Mesodermal cell (in vitro differentiated cells): ENCODE data around the gene SHB.
A peak's percentile ranks its signal among the peaks of the same experiment; 100 is the strongest.

ENCODE experiments used
- H3K27ac ChIP-seq: 2 replicates; pipeline ENCODE4 v1.7.0; 2013; ENCODE audit warnings: mild to moderate bottlenecking, low read depth, low read length, moderate library complexity; ENCODE audit not compliant: severe bottlenecking
- H3K36me3 ChIP-seq: 2 replicates; pipeline ENCODE4 v1.7.1; 2013; ENCODE audit warnings: mild to moderate bottlenecking, low read length, moderate library complexity; ENCODE audit not compliant: control insufficient read depth, insufficient read depth
- H3K4me1 ChIP-seq: one replicate; pipeline ENCODE4 v1.7.1; 2013; ENCODE audit warnings: mild to moderate bottlenecking, low read length; ENCODE audit not compliant: insufficient read depth, control insufficient read depth, poor library complexity, severe bottlenecking
- H3K4me3 ChIP-seq: 2 replicates; pipeline ENCODE4 v1.7.0; 2013; ENCODE audit warnings: low read length, control low read depth, mild to moderate bottlenecking; ENCODE audit not compliant: insufficient read depth, poor library complexity, severe bottlenecking; ENCODE audit errors: extremely low read depth
- H3K9me3 ChIP-seq: 2 replicates; pipeline ENCODE4 v1.7.1; 2013; ENCODE audit warnings: mild to moderate bottlenecking, low read length, moderate library complexity; ENCODE audit not compliant: control insufficient read depth
- WGBS, 2 experiments: methylation state at CpG; one replicate each; pipeline ENCODE4 v1.1.5; 2013; ENCODE audit warnings: missing lambda C conversion rate in 2 of 2; ENCODE audit not compliant: insufficient coverage in 2 of 2; 5-methylcytosine and 5-hydroxymethylcytosine counted together

SHB gene

DNA sequence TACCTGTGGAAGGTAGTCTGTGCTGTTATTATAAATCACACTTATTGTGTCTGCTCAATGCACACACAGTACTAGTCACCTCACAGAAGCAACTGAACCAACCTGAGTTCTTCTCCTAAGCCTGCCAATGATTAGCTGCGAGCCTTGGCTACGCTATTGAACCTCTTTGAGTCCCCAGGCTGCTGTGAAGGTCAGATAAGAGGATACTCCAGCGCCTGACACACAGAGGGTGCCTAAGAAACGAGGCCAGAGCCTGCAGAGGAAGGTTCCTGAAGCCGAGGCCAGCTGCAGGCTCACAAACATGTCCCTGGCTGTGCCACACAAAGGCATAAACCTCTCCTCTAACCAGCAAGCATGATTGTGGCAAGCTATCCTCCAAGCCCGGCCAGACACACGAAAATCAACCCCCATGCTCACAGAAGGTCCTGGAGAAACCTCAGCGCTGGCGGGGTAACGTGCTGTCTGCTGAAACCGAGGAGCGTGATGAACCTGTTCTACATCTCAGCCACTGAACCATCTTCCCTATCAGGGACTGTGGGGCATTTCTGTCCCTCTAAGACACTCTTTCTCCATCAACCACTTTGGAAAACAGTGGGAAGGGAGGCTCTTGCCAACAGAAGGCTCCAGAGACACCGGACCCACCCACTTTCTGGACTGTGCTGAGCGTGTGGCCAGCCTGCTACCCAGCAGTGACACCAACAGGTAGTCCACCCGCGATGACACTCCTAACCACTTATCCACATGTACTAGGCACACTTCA, 111.9 kb downstream of the SHB start:
- Histone ChIP-seq H3K9me3 (no peaks in the 10 kb centered on the region), H3K4me3 (no peak overlapping the region), H3K4me1 (peaks cover 27% of the 10 kb centered on the region), H3K27ac (no peak overlapping the region), H3K36me3 (peaks cover 60% of the 10 kb centered on the region)
- 95 to 97% methylated on average over 3 to 13 of the region's 16 CpGs for WGBS, 2 experiments

DNA sequence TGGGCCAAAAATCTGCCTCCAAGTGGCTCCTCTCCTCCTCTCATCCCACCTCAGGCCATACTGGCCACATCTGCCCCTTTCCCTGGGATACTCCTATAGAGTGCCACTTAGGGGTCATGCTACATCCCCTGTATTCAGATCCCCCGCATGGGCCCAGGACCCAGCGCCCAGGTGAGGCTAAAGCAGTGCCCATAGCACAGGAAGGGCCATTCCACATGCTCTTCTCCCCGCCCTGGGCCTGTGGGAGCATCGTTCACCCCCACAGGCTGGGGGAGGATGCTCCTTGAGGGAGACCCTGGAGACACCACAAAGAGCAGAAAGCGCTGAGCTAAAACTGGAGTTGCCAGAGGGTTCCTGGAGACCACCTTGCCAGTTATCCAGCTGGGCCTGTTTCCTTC, 112.6 kb downstream of the SHB start:
- no peak overlapping the region for H3K4me3 ChIP-seq
- 87 to 94% methylated on average over 5 of the region's 5 CpGs for WGBS, 2 experiments

DNA sequence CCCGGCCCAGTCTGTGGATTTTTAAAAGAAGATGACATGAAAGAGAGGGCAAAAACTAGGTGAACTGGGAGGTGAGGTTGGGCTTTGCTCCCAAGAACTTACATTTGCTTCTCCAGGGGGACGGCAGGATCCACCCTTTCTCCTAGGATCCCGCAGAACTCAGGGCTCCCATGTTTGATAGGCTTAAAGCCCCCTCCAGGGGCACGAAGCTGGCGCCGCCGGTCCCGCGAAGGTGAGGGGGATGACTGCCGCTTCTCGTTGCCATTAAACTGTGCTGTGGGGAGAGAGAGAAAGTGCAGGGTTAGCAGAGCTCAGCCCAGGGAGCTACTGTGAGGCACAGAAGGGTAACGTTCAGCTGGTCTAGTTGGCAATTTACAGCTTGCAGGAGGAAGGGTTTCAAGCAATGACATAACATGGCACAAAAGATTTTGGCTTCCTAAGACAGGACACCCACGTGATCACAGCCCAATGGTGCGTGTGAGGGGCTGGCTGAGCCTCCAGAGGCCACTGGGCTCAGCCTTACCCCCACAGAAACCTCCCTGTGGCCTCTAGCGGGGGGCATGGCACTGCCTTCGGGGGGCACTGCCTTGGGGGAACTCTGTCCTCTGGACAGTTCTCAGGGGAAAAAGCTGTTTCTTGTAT, 113.1 kb downstream of the SHB start:
- 91% methylated on average over 14 of the region's 16 CpGs for WGBS, 2 experiments
- Histone ChIP-seq H3K27ac (no peak overlapping the region), H3K4me1 (peaks cover 29% of the 10 kb centered on the region), H3K9me3 (no peaks in the 10 kb centered on the region), H3K36me3 (peaks cover 57% of the 10 kb centered on the region), H3K4me3 (no peak overlapping the region)

More for the DNA sequence above, 112.6 kb downstream of the SHB start:
- no peaks in the 10 kb centered on the region for H3K9me3 ChIP-seq
- no peak overlapping the region for H3K27ac ChIP-seq
- H3K36me3 ChIP-seq: peaks cover 59% of the 10 kb centered on the region
- H3K4me1 ChIP-seq: peaks cover 27% of the 10 kb centered on the region

DNA sequence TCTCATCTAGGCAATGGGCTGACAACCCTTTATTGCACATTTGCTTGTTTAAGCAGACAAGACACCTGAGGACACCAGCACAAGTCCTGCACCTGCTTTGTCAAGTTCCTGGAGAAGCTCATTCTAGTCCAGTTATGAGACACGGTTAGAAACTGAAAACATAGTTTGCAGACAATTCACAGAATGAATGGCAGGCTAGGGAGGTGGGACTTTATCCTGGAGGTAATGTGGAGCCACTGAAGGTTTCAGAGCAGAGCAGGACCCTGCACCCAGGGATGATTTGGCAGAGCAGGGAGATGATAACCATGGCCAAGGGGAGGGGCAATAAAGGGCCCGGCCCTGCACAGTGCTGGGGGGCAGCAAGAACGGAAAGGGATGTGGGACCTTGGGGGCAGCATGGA, 114.4 kb downstream of the SHB start:
- peaks cover 42% of the 10 kb centered on the region for H3K4me1 ChIP-seq
- WGBS, 2 experiments: 71 to 75% methylated on average over 3 of the region's 3 CpGs
- peak overlapping the region; percentile 84 for H3K27ac ChIP-seq
- peaks cover 64% of the 10 kb centered on the region for H3K36me3 ChIP-seq
- no peaks in the 10 kb centered on the region for H3K9me3 ChIP-seq
- H3K4me3 ChIP-seq: no peak overlapping the region

DNA sequence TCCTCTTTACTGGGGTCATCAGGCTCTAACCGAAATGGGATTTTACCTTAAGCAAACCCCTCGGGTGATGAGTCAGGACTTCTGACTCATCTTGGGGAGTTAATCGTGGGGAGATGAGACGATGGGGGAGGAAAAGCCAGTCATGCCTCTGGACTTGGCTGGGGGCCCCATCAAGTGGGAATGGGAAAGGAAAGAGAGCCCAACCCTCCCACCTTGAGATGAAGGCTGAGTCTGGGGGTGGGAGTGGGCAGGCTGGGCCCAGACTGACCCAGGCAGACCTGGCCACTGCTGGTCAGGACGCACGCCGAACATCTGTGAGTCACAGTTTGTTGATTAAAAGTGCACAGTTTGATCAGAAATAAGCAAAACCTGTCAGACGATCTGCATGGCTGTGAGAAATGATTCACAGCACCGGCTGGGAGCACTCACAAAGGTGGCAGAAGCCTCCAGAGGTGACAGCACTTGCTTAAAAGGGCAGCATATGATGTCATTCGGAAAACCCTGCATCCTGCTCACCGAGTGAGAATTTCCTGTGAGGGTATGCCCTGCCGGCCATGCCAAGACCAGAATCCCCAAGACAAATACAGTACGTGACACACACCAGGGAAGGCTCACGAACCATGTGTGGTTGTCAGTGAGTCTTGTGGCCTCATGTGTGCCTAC, 115.1 kb downstream of the SHB start:
- peaks cover 68% of the 10 kb centered on the region for H3K36me3 ChIP-seq
- H3K9me3 ChIP-seq: no peaks in the 10 kb centered on the region
- H3K27ac ChIP-seq: peak overlapping the region; percentile 84
- peaks cover 45% of the 10 kb centered on the region for H3K4me1 ChIP-seq
- H3K4me3 ChIP-seq: no peak overlapping the region
- 82 to 85% methylated on average over 8 to 12 of the region's 14 CpGs for WGBS, 2 experiments

DNA sequence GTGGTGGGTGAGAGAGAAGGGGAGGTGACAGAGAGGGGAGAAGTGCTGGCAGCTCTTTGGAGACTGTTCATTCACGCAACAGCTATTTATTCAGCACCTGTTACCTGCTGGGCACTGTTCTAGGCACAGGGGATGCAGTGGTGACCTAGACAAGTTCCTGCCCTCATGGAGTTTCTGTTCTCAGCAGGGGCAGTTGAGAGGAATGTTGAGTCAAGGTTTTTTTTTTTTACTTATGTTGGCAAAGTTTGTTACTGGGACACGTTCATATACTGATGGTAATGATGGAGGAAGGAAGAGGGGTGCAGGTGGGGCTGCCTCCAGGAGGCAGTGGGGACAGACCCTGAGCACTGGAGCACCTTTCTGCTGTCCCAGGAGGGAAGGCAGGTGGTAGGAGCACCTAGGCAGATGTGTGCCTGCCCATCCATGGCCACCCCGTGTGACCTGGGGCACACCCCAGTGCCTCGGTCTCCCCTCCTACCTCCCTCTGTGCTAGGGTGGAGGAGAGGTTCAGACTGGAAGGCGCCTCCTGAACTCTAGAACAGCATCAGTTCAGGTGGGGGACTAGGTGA, 115.7 kb downstream of the SHB start:
- Histone ChIP-seq H3K9me3 (no peaks in the 10 kb centered on the region), H3K27ac (peak overlapping the region; percentile 84), H3K4me3 (no peak overlapping the region), H3K36me3 (peaks cover 71% of the 10 kb centered on the region), H3K4me1 (peaks cover 45% of the 10 kb centered on the region)
- WGBS, 2 experiments: 91 to 96% methylated on average over 3 of the region's 5 CpGs

DNA sequence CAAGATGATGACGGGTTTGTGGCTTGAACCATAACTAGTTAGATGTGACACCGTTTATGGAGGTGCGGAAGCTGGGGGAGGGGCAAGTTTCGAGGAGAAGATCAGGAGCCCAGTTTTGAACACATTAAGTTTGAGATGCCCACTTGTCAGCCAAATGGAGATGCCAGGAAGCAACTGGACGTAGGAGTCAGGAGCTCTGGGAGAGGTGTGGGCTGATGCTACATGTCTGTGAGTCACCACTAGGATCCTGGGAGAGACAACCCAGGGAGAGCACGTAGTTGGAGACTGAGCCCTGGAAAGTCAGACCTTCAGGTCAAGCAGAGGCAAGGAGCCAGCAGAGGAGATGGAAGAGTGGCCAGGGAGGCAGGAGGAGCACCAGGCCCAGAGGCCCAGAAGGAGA, 116.3 kb downstream of the SHB start:
- peaks cover 73% of the 10 kb centered on the region for H3K36me3 ChIP-seq
- 95 to 96% methylated on average over 5 to 6 of the region's 6 CpGs for WGBS, 2 experiments
- H3K9me3 ChIP-seq: no peaks in the 10 kb centered on the region
- no peak overlapping the region for H3K4me3 ChIP-seq
- H3K27ac ChIP-seq: no peak overlapping the region
- H3K4me1 ChIP-seq: peaks cover 48% of the 10 kb centered on the region

DNA sequence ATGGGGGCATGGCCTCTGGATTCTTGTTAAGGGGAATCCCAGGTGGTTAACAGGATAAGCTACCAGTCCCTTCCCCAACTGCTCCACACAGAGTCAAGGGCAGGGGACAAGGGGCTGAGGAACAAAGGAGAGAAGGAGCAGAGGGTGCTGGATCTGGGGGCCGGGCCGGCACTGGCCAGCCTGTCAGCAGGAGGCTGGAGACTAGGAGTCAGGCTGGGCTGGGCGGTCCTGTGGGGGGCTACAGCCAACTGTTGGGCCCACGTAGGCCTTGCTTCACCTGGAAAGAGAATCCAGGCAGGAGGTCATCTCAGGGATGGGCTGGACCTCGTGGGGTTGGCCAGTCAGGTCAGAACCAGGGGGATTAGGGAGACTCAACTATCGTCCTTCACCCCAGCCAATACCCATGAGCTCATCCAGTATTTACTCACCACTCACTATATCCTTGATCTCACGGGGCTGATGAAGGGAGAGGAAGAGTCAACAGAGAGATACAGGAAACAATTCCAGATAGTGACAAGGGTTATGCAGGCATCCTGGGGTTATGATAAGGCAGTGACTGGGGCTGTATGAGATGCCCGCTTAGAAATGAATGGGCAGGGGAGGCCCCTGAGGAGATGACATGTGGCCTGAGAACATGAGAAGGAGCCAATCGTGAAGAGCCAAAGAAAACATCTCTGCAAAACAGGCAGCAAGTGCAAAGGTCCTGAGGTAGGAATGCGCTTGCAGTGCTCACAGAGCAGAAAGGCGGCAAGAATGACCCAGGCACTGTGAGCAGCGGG, 117.2 kb downstream of the SHB start:
- 97 to 98% methylated on average over 8 to 10 of the region's 12 CpGs for WGBS, 2 experiments
- H3K9me3 ChIP-seq: no peaks in the 10 kb centered on the region
- no peak overlapping the region for H3K27ac ChIP-seq
- peaks cover 82% of the 10 kb centered on the region for H3K36me3 ChIP-seq
- H3K4me3 ChIP-seq: no peak overlapping the region
- peaks cover 48% of the 10 kb centered on the region for H3K4me1 ChIP-seq

DNA sequence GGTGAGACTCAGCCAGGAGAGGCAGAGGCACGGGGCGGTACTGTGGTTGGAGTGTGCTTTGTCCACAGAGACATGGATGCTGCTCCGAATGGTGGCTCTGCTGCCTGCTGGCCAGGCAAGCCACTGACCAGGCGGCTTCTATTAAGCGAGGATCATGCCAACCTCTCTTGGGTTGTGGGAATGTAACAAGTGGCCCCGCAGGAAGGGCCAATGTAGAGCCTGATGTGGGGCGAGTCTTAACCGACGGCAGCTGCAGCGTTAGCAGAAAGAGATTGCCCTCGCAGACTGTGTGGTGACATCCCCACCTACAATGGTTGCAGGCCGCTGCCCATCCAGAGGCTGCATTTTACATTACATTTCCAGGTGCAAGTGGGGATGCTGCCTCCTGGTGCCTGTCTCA, 118.5 kb downstream of the SHB start:
- WGBS, 2 experiments: 93 to 99% methylated on average over 12 of the region's 12 CpGs
- Histone ChIP-seq H3K4me3 (no peak overlapping the region), H3K27ac (no peak overlapping the region), H3K9me3 (no peaks in the 10 kb centered on the region), H3K36me3 (peaks cover 91% of the 10 kb centered on the region), H3K4me1 (peaks cover 50% of the 10 kb centered on the region)

DNA sequence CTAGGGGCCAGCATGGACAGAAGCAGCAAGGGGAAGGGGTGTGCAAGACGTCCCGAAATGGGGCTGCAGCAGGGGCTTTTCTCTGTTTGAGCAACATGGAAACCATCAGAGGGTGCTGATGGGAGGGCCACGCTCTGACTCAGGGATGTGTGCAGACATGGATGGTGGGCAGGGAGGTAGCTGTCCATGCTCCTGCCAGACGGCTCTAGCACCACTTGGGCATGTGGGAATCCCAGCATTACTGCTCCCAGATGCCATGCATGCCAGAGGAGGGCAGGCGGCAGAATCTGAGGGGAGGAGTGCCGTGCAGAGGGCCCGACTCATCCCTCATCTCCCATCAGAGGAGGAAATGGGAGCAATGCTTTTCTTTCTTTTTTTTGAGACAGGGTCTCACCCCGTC, 119.5 kb downstream of the SHB start:
- Histone ChIP-seq H3K4me3 (no peak overlapping the region), H3K4me1 (peaks cover 50% of the 10 kb centered on the region), H3K27ac (no peak overlapping the region), H3K9me3 (no peaks in the 10 kb centered on the region), H3K36me3 (peaks cover 91% of the 10 kb centered on the region)
- WGBS, 2 experiments: 88 to 91% methylated on average over 4 to 8 of the region's 8 CpGs
